Activated CD4-positive, alpha-beta T cell treated with anti-CD3 and anti-CD28 coated beads for 4 hours (primary cell): ENCODE data around the gene RPS15.

ENCODE experiments used
- DNase-seq, 2 donors: peaks; one replicate each; pipeline ENCODE4 v3.0.0-alpha.2; 2020

Gene RPS15

DNA sequence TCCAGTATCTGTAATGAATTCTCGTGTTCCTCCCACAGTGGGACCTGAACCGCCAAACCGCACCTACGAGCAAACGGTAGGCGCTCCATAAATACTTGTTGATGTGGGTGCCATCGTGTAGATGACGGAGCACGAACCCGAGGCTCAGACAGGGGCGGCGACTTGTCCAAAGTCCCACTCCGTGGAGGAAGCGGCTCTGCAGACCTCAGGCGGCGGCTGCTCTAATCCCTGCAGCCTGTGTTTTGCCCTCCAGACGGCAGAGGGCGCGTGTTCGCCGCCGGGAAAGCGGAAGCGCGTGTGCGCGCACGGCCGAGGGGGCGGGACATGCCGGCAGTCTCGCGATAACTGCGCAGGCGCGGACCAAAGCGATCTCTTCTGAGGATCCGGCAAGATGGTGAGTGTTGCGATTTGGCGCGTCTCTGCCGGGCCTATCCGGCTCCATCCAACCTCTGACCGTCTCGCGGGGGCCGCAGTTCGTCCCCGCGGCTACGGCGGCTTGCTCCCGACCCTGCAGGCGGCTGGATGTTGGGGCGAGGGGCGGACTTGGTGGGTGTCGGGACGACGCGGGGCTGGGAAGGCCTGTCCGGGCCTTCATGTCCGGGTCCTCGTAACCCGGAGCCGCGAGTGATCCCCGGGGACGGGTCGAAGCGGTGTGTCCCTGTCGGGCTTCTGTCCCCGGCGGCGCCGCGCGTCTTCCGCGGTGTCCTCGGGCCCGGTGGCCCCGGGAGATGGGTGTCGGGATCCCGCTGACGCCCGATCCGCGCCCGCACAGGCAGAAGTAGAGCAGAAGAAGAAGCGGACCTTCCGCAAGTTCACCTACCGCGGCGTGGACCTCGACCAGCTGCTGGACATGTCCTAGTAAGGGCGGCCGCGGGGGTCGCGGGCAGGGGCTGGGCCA lies at the start of gene RPS15:
TSS of gene RPS15 (plus strand) at position 362 of the 898 bp plus-strand sequence. CDS start at position 392, 30 bp downstream.
- DNase-seq = peak; percentile 94 to 97

DNA sequence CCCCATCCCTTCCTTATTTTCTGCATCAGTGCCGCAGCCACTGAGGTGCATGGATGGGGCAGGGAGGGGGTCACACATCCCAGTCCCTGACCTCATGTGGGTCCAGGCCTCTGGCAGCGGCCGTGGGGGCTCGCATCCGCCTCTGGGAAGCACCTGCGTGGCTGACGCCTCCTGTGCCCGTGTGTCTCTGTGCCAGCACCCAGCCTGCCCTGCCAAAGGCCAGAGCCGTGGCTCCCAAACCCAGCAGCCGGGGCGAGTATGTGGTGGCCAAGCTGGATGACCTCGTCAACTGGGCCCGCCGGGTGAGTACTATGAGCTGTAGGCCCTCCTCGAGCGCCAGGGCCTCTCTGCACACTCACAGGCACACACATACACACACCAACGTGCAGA lies 49.6 kb upstream of the RPS15 start:
- DNase-seq = no peak

DNA sequence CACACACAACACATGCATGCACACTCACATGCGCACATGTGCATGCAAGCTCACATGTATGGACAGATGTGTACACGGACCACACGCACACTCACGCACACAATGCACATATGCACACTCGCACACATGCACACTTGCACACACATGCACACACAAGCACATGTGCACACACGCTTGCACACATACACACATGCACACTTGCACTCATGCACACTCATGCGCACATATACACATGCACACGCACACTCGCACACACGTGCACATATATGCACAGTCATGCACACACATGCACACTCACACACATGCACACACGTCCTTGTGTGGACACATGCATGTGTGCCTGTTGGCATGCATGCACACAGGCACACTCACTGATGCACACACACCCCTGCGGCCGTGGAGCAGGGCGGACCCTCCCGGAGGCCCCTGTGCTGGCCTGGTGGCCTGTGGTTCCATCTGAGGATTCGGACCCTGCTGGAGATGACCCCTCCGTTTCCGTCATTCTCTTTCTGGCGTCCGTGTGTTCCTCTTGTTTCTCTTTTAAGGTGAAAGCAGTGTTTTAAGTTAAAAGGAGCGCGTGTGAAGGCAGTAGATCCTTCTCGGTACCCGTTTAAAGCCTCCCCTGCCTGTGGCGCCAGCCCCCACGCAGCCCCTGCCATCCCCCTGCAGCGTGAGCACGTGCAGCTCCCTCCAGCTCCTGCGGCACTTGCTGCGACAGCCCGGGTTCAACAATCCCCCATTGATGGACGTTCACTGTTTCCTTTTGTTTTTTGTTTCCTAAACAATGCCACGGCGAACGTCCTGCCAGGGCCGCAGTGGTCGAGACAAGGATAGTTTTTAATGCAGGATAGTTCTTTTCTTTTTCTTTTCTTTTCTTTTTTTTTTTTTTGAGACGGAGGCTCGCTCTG lies 48.9 kb upstream of the RPS15 start:
- no peak for DNase-seq

DNA sequence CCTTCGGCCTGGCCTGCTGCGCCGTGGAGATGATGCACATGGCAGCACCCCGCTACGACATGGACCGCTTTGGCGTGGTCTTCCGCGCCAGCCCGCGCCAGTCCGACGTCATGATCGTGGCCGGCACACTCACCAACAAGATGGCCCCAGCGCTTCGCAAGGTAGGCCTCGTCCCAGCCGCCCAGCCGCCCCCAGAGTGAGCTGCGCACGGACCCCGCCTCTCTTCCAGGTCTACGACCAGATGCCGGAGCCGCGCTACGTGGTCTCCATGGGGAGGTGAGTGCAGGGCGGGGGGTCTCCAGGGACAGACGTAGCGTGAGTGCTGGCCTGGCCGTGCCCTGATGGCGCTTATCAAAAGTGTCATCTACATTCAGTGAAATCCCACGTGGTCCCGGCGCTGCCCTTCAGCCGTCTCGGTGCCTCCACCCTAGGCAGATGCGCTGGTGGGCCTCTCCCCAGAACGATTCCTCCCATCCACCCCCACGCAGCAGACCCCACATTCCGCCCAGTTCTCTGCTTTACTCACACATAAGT lies 47.2 kb upstream of the RPS15 start:
- no peak for DNase-seq

DNA sequence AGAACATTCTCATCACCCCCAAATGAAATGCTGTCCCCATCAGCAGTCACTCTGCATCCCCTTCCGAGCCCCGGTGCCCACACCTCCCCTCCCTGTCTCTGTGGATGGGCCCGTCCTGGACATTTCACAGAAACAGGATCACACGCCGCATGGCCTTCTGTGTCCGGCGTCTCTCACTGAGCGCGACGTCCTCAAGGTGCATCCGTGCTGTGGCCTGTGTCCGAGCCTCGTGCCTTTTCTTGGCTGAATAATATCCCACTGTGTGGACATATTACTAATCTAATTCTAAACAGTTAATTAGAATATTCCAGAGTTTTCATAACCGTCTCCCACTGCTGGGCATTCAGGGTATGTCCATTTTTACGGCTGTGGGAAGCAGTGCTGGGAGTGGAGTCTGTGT lies 45.8 kb upstream of the RPS15 start:
- DNase-seq = no peak

DNA sequence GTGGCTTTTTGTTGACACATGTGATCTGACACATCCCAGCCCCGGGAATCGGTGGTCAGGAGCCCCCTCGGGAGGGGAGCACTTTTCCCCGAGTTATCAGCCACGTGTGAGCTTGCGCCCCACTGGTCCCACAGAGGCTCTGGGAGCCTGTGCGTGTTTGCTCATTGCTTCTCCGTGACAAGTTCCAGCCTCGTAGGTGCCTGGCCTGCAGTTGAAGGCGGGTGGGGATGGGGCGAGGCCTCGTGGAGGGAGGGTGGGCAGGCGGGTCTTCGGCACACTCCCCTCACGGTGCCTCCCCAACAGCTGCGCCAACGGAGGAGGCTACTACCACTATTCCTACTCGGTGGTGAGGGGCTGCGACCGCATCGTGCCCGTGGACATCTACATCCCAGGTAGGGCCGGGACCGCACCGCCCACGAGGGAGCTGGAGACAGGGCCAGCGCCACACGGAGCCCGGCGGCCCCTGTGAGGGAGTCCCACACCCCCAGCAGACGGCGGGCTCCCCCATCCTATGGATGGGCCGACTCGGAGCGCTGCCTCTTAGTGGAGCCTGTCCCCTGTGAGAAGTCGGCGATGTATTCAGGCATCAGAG lies 45.2 kb upstream of the RPS15 start:
- no peak for DNase-seq

DNA sequence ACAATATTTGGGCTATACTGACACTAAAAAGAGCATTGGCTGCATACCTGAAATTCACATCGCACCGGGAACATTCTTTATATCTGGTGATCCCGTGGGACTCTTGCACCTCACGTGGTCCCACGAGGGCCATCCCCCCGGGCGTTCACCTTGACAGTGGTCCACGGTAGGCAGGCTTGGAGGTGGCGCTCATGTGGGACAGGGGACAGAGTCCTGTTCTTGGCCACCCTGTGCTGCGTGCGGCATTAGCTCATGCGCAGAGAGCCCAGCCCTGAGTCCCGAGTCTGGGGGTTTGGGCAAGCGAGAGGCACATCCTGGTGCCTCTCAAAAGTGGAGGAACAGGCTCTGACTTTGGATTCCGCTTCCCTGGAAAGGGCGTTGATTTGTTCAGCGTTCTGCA lies 44.4 kb upstream of the RPS15 start:
- no peak for DNase-seq

DNA sequence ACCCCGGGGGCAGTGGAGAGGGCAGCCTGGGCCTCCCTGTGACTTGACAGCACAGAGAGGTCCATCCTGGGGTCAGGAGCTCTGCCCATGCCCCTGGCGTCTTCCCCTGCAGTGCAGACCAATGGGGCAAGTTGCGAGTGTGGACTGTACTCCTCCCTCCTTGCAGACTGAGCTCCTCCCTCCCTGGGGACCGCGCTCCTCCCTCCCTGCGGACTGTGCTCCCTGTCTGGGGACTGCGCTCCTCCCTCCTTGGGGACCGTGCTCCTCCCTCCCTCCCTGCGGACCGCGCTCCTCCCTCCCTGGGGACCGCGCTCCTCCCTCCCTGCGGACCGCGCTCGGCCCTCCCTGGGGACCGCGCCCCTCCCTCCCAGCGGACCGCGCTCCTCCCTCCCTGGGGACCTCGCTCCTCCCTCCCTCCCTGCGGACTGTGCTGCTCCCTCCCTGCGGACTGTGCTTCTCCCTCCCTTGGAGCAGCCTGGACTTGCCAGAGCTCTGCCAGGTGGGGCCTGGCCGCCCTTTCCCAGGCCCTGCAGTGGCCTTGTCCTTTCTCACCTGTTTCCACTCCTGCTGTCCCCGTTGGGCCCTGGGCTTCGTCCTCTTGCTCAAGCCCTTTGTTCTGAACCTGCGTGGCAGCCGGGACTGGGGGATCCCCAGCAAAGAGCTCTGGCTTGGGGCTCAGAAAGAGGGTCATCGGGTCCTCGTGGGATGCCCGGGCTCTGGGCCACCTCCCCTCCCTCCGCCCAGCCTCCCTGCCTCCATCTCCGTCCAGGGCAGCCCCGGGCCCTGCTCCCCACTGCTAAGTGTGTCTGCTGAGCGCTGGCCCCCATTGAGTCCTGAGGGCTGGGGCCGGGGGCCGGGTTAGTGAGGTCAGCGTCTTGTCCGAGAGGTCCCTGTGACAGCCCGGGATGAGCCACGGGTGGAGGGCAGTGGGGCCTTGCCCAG lies 43.7 kb upstream of the RPS15 start:
- no peak for DNase-seq

DNA sequence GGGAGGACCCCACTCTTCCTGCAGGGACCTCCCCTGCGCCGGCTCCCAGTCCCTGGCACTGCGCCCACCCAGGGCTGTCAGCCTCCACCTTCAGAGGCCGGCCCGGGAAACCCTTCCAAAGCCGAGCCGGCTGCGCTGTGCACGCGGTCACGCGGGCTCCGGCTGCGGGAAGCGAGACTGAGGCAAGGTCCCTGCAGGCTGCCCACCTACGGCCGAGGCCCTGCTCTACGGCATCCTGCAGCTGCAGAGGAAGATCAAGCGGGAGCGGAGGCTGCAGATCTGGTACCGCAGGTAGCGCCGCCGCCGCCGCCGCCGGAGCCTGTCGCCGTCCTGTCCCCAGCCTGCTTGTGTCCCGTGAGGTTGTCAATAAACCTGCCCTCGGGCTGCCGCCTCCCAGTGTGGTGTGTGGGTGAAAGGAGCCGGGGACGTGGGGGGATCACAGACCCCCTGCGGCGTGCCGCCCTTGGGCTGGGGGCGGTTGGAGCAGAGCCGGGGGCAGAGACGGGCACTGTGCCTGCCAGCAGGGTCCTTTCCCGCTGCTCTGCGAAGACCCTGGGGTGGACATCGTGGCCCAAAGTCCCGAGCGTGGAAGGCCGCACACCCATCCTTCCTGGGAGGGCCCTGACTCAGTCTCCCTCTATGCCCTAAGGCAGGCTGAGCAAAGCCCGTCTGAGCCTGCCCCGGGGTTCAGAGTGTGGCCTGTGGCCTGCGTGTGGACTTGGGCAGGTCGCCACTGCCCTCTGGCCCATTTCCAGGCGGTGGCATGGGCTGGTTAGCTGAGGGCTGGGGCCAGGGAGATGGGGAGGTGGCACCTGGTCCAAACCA lies 42.8 kb upstream of the RPS15 start:
- DNase-seq = no peak

DNA sequence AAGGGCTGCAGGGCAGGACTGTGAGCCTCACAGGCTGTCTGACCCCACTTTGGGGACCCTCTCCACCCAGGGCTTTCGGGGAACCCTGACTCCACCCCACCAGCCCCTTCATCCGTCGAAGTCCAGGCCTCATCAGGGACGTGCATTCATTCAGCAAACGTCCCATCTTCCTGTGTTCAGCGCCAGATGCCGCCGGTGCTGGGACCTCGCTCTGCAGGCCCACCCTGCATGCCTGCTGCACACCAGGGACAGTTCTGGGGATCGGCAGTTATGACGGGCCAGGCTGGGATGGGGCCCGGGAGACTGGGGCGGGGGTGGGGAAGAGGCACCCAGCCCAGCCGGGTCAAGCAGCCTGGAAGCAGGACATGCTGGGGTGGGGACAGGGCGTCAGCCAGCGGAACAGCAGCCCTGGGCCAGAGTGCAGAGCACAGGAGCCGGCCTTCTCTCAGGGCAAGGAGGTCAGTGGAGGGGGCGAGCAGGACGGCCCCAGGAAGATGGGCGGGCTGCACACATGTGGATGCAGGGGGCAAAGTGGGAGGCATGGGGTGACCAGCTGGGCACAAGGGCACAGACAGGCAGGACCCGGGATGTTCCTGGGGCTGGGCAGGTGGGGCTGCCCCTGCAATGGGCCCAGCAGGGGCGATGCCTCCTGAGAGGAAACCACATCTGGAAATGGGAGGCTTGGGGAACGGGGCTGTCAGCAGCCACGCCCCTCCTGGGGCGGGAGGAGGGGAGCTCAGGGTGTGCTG lies 42.0 kb upstream of the RPS15 start:
- DNase-seq = no peak

DNA sequence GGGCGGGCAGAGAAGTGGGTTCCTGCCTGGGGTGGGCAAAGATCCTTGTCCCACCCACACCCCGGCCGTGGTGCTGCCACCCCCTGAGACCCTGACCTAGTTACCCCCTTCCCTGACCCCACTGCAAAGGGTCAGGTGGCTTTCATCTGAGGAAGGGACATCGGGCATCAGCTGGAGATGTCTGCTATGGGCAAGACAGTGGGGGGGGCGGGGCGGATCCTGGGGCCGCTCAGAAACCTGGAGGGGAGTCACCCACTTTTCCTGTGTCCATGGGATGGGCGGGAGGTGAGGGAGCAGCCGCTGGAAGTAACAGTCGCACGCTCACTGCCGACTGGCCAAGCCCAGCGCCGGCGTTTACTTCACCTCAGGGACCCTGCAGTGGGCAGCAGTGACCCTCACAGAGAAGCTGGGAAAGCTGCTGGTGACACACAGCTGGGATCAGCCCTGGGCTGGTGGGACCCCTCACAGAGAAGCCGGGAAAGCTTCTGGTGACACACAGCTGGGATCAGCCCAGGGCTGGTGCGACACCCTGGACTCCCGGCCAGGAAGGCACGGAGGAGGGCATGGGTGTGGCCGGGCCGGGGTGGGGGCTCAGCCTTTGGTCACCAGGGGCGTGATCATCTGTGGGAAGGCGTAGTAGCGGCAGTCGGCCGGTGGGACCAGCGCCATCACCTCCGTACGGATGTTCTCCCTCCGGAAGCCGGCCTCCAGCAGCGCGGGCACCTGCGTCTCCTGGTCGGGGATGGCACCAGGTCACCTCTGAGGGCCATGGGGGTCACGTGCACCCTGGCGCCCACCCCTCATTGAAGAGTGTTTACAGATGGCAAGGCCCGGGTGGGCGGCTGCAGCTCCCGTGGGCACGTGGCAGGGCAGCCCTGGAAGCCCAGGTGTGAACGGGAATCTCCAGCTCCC lies 41.2 kb upstream of the RPS15 start:
- no peak for DNase-seq

DNA sequence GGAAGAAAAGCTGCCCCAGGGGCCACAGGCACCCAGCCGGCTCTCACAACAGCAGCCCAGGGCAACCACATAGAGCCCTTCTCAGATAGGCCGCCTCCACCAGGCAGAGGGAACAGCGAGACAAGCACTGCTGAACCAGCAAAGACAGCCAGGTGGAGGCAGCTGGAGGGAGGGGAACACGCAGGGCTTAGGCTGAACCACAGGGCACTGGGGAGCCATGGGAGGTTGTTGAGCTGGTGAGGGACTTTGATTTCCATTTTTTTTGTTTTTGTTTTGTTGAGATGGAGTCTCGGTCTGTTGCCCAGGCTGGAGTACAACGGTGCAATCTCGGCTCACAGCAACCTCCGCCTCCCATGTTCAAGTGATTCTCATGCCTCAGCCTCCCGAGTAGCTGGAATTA lies 40.4 kb upstream of the RPS15 start:
- DNase-seq = no peak

DNA sequence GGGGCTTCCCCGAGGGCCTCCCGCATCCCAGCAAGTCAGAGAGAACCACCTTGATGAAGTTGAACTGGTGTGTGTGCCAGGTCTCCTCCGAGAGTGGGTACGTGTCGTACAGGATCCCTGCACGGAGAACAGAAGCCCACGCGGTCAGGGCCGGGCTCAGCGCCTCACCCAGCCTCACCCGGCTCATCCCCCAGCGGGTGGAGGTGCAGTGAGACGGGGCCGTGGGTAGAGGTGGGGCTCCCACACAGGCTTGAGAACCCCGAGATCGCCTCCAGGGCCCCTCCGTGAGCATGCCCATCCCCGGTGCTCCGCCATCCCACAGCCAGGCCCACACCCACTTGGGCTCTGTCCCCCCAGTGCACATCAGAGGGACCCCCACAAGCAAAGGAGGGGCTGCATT lies 39.1 kb upstream of the RPS15 start:
- no peak for DNase-seq

DNA sequence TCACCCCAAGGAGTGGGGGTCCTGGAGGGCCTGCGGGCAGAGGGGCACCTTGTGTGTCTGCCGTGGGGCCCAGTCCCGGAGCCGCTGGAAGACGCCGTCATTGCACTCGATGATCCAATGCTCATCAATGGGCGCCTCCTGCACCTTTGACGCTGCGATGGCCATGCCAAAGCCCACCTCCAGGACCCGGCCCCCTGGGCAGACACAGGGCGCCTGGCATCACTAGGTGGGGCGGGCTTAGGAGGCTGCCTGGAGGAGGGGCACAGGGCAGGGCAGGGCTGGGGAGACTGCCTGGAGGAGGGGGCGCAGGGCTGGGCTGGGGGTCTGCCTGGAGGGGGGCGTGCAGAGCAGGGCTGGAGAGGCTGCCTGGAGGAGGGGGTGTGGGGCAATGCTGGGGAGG lies 38.5 kb upstream of the RPS15 start:
- no peak for DNase-seq

DNA sequence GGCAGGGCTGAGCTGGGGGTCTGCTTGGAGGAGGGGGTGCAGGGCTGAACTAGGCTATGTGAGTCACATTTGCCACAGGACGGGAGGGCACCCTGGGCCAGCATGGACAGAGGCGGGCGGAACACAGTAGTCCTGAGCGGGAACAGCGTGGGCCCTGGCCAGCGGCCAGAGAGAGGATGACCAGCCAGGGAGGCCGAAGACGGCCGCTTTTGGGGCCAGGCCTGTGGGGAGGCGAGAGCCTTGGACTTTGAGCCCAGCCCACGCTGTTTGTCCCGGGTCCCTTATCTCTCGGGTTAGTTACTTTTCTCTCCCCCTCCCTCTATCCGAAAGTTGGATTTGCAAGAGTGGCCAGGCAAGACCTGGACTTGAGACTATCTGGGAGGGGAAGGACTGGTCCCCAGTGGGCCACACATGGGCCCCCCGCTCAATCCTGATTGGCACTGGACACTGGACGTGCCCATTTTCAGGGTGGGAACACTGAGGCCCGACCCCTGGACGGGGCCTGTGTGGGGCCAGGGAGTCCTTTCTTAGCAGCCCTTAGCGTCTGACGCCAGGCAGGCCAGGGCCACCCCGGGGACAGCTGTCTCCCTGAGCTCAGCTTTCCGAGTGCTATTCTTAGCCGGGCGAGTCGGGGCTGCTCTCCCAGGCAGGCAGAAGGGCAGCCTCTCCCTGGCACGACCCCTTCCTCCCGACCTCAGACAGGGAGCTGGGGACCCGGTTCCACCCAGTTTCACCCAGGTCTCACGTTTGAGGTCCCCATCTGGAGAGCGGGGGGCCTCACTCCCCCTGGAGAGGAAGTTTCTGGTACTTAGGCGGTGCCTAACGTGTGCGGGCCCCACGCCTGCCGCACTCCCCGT lies 37.7 kb upstream of the RPS15 start:
- DNase-seq = no peak

DNA sequence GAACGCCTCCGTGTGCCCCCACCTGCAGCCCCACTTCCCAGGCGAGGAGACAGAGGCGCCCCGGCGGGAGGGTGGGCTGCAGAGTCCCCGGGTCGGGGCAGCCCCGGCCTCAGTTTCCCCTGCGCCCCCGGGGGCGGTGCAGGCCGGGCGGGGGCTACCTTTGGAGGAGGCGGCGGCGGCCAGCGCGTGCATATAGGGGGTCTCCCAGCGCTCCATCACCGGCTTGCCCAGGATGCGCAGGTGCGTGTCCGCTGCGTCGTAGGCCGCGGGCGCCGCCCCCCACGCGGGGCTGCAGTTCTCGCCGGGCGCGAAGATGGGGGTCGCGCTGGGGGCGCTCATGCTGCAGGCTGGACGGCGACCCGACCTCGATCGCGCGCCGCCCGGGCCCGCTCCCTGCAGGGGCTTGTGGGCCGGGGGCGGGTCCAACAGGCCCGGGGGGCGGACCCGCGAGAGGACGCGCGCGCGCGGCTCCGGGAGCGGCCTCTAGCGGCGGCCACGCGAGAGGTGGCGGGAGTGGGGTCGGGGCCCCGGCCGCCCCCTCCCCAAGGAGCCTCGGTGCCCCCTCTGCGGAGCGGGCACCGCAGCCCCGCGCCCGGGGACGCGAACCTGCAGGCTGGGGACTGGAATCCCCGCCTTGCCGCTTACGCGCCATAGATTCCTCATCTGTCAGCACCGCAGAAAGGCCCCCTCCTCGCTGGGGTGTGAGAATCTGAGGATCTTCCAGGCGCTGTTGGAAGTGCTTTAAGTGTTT lies 36.9 kb upstream of the RPS15 start, which contains the start of gene GAMT:
TSS of gene GAMT (minus strand) at position 405 of the 751 bp plus-strand sequence. CDS start at position 339, 66 bp downstream.
- DNase-seq = peak; percentile 55 to 63

DNA sequence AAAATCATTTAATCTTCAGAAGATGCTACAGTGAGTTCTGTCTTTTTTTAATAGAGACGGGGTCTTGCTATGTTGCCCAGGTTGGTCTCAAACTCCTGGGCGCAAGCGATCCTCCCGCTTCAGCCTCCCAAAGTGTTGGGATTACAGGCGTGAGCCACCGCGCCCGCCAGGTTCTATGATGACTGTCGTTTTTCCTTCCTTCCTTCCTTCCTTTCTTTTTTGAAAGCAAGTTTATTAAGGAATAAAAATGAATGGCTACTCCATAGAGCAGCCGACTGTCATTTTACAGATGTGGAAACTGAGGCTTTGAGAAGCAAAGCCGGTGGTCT lies 36.3 kb upstream of the RPS15 start:
- no peak for DNase-seq
